HG03521 (cell line): ENCODE data around the gene PDPK1.
"Not testable (repeated sequence)": the region's sequence is repeated elsewhere in the genome, so short reads cannot be mapped to it uniquely, and the experiment has no call there.

ENCODE experiments used
- ATAC-seq: cut with Tn5 transposase; IDR thresholded peaks from one replicate; pipeline ENCODE4 v1.9.1; 2021; ENCODE audit warnings: mild to moderate bottlenecking, moderate library complexity; ENCODE audit not compliant: unreplicated experiment

The PDPK1 gene

GRCh38 chr16:2539192-2539844, 1.5 kb downstream of the PDPK1 start:
- not testable (repeated sequence) for ATAC-seq

GRCh38 chr16:2539845-2540458, 2.1 kb downstream of the PDPK1 start:
- not testable (repeated sequence) for ATAC-seq

- ATAC-seq: not testable (repeated sequence)
These were observed 3.1 kb downstream of the PDPK1 start for GRCh38 chr16:2540912-2541311.

- not testable (repeated sequence) for ATAC-seq
These were observed 3.6 kb downstream of the PDPK1 start for GRCh38 chr16:2541409-2541808.

- not testable (repeated sequence) for ATAC-seq
These were observed 6.0 kb downstream of the PDPK1 start for GRCh38 chr16:2543771-2544170.

DNA sequence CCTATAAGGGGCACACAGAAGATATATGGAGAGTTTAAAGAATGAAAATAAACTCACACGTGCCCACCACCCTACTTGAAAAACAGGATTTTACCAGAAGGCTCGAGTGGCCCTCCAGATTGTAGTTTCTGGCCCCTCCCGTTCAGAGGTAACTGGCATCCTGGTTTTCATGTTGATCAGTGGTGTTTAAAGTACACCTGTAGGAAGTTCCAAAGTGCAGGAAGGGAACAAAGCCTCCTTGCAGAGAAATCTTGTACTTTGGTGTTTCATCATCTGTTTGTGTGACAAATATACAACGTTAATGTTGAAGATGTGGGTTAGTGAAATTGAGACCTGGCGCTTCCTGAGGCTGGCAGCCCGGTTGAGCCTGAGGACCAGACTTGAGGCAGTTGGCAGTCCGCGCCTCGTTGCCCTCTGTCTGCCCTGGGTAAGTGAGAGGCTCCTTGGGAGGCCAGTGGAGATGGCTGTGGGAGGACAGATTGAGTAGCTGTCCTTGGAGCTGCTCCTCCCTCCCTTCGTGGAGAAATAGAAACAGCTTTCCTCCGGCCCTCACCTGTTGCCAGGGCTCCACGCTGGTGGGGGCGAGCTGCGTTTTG, 12.6 kb downstream of the PDPK1 start:
- not testable (repeated sequence) for ATAC-seq

- ATAC-seq: not testable (repeated sequence)
These were observed 13.6 kb downstream of the PDPK1 start for GRCh38 chr16:2551420-2551889.

DNA sequence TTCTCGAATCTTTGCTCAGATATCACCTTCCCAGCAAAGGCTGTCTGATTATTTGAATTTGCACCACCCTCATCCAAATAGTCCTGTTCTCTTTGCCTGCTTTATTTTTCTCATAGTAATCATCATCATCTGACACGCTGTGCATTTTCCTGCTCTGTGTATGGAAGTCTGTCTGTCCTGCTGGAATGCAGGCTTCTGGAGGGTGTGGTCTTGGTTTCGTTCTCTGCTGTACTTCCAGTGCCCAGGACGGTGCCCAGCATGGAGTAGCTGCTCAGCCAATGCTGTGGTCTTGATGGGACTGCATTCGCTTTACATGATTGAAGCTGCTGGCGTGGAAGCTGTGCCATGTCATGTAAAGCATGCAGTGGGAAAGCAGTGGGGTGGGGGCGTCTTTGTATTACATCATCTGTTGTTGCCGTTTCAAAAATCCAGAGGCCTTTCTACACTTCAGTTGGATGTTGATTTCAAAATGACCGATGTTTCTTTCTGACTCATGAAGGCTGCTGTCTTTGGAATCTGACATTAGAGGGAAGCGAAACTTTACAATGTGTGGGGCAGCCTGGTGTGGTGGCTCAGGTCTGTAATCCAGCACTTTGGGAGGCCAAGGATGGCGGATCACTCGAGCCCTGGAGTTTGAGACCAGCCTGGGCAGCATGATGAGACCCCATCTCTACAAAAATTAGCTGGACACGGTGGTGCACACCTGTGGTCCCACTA, 17.0 kb downstream of the PDPK1 start:
- ATAC-seq: not testable (repeated sequence)

GRCh38 chr16:2557150-2557549, 19.3 kb downstream of the PDPK1 start:
- not testable (repeated sequence) for ATAC-seq

DNA sequence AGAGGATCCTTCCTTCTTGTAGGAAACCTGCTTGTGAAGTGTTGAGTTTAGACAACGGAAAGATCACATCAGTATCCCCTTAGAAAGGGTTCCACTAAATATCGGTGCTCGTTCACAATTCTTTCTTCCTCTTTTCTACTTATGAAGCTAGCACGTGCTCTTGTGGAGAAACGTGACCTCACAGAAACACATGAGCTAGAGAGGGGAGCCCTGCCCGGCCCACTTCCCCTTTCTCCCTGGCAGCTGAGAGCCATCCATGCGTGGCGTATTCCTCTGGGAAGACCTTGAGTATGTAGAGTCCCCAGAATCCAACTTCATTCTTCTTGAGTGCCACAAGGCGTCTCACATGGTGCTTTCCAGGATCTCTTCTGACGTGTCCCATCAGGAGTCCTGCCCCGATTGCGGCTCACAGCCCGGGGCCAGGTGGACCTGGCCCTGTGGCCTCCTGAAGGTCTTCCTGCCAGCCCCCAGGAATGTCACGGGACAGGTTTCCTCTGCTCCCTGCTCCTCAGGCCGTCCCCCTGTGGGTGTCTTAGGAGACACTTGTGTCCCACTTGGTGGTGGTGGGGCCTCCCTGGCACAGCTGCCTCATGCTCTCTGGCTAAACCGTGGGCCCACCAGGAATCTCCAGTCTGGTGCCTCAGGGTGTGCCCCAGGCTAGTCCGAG, 22.4 kb downstream of the PDPK1 start:
- ATAC-seq: not testable (repeated sequence)

DNA sequence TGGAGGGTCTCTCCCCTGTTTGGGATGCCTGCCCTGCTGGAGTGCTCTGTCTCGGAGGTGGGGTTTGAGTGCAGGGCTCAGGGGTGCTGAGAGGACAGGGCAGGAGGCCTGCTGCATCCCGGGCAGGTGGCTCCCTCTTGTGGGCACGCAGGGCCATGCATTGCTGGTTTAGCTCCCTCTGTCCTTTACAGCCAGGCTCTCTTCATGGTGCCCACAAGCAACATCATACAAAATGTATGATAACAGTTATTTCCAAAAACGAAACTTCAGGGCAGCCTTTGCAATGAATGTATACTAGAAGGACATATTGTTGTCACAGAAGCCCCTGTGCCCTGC, 22.9 kb downstream of the PDPK1 start:
- ATAC-seq: not testable (repeated sequence)

DNA sequence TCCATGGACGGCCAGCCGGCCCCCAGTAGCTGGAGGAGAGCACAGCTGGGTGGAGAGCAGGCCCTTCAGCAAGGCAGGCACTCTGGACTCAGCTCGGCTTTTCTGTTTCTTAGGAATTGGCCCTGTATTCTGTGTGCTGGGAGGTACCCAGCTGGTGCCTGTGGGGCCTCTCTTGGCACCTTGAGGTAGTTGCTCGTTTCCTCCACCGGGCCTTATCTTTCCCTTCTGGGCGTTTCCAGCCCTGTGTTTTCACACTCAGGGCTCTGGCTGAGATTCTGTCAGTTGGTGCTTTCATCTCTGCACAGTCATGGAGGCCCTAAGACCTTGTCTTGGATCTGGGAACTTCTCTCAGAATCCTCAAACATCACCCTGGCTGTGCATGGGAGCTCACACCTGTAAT, 29.7 kb downstream of the PDPK1 start:
- not testable (repeated sequence) for ATAC-seq

- not testable (repeated sequence) for ATAC-seq
These were observed 30.8 kb downstream of the PDPK1 start for GRCh38 chr16:2568573-2568972.

GRCh38 chr16:2572704-2573103, 34.9 kb downstream of the PDPK1 start:
- not testable (repeated sequence) for ATAC-seq

GRCh38 chr16:2575839-2576238, 38.0 kb downstream of the PDPK1 start:
- ATAC-seq: not testable (repeated sequence)

- not testable (repeated sequence) for ATAC-seq
These were observed 39.2 kb downstream of the PDPK1 start for GRCh38 chr16:2577044-2577443.

DNA sequence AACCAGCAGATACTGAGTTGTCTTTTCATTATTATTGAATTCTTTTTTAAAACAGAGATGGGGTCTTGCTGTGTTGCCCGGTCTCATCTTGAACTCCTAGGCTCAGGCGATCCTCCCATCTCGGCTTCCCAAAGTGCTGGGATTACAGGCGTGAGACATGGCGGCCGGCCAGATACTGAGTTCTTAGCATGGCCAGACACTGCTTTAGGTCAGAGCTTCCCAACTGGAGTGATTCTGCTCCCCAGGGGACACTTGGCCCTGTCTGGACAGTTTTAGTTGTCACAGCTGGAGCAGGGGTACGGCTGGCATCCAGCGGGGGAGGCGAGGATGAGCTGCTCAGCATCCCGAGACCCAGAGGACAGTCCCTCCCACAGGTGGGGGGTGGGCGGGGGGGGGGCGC, 41.1 kb downstream of the PDPK1 start:
- not testable (repeated sequence) for ATAC-seq

- not testable (repeated sequence) for ATAC-seq
These were observed 42.3 kb downstream of the PDPK1 start for GRCh38 chr16:2580143-2580542.

DNA sequence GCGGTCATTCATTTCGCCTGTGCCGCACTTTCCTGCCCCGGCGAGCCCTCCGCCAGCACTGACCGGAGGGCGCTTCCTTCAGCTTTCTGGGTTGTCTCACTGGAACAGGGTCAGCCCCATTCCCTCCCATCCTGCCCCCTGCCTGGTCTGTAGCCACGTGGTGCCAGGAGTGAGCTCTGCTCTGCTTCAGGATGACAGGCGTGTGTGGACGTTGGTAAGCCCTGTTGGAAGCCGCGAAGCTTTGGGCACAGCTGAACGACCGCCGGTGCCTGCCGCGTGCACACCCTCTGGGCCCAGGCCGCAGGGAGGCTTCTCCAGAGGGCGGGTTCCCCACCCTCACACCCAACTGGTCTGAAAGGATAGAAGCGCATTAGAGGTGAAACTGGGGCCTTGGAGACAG, 43.0 kb downstream of the PDPK1 start:
- not testable (repeated sequence) for ATAC-seq

DNA sequence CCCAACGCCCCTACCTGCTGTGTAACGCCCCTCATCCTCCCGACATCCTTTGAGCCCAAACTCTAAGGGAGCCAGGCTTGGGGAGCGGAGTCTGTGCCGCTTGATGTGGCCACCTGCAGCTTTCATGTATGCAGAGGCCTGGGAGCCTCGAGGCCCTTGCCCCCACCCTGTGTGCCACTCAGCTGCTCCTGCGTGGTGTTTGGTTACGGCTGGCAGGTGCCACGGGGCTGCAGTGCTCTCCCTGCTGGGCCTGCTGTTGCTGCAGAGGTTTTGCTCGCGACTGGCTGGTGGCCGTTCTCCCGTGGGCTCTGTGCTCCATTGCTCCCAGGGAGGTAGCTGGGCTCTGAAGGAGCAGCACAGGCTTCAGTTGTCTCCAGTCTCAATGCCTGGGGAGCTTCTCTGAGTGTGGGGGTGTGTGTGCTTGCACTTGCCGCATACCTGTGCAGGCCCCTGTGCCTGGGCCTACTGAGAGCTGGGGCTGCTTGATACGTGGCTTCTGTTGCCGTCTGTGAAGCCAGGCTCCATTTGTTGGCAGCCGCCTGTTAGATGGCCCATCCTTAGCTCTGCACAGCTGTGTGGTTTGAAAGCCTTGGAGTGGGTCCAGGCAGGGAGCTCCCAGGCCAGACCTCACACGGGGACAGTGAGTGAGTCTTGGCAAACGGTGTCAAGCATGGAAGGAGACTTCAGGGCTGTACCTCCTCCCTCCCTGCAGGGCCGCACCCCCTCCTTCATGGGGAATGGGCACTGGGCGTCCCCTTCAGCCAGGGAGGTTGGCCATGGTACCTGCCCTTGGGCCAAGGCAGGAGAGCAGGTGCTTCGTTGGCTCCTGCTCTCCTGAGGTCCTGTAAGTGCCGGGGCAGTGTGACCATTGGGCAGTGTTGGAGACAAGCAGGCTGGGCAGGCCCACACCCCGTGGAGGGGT, 47.2 kb downstream of the PDPK1 start:
- ATAC-seq: no peak
